Muscle of leg (tissue), 11 donors: Measurements from ENCODE around the gene TRMT61B. TPM values are rescaled to one million over a fixed set of nuclear protein-coding genes. Genes with fewer than 3 reads are reported as not detected.
A peak's percentile ranks its signal among the peaks of the same experiment; 100 is the strongest.

Experiments used
- DNase-seq: peaks from one replicate; pipeline ENCODE4 v3.0.0; 2013
- H3K27ac ChIP-seq: one replicate; pipeline ENCODE4 v1.5.1; 2013; ENCODE audit warnings: mild to moderate bottlenecking, low read length, control low read depth
- H3K27me3 ChIP-seq: one replicate; pipeline ENCODE4 v1.6.1; 2013; ENCODE audit warnings: low read length; ENCODE audit not compliant: control insufficient read depth, insufficient read depth
- H3K36me3 ChIP-seq: one replicate; pipeline ENCODE4 v1.6.1; 2013; ENCODE audit warnings: low read length; ENCODE audit not compliant: control insufficient read depth, insufficient read depth
- H3K4me1 ChIP-seq: one replicate; pipeline ENCODE4 v1.6.1; 2013; ENCODE audit warnings: low read length; ENCODE audit not compliant: control insufficient read depth, insufficient read depth
- H3K4me3 ChIP-seq: one replicate; pipeline ENCODE4 v1.5.1; 2013; ENCODE audit warnings: low read length, control low read depth
- H3K9me3 ChIP-seq: replicated peaks from 2 replicates; pipeline ENCODE4 v1.6.1; 2013; ENCODE audit warnings: low read depth, low read length; ENCODE audit not compliant: control insufficient read depth
- WGBS: methylation state at CpG from one replicate; pipeline ENCODE4 v1.1.5; 2013; ENCODE audit warnings: missing lambda C conversion rate; ENCODE audit not compliant: insufficient coverage; 5-methylcytosine and 5-hydroxymethylcytosine counted together
- polyA plus RNA-seq, 8 donors: library from polyadenylated mRNA; unstranded; fragments of 120-200 nt; gene quantifications; one replicate each; pipeline versions ENCODE4 v1.2.1 to v1.2.3, GENCODE V29; 2013; ENCODE audit warnings: inconsistent platforms in 1 of 8, low replicate concordance in 1 of 8; ENCODE audit not compliant: insufficient read length in 8 of 8, insufficient read depth in 1 of 8
- total RNA-seq: library from RNA; stranded (reverse); fragments of 120-200 nt; gene quantifications from one replicate; pipeline ENCODE4 v1.2.4, GENCODE V29; 2013

The TRMT61B gene
- total and polyA plus RNA-seq, 9 donors: 9.4 to 15.1 (median 11.2) TPM

GRCh38 chr2:28902584-28902983 is 32.5 kb upstream of the TRMT61B start:
- no CpG with 5 or more reads among the region's 3 CpGs for WGBS
- peaks cover 32% of the 10 kb centered on the region for H3K36me3 ChIP-seq

GRCh38 chr2:28901841-28902240 is 31.7 kb upstream of the TRMT61B start:
- H3K4me1 ChIP-seq: no peaks in the 10 kb centered on the region
- no peak overlapping the region for H3K27ac ChIP-seq
- no peak overlapping the region for H3K4me3 ChIP-seq
- H3K9me3 ChIP-seq: no peaks in the 10 kb centered on the region
- DNase-seq: no peak
- no peaks in the 10 kb centered on the region for H3K27me3 ChIP-seq
- peaks cover 24% of the 10 kb centered on the region for H3K36me3 ChIP-seq
- no CpG with 5 or more reads among the region's 1 CpG for WGBS

More at GRCh38 chr2:28902584-28902983, 32.5 kb upstream of the TRMT61B start:
- no peak for DNase-seq
- Histone ChIP-seq H3K9me3 (no peaks in the 10 kb centered on the region), H3K27ac (no peak overlapping the region), H3K27me3 (no peaks in the 10 kb centered on the region), H3K4me3 (no peak overlapping the region), H3K4me1 (no peaks in the 10 kb centered on the region)

GRCh38 chr2:28901202-28901601 is 31.1 kb upstream of the TRMT61B start:
- peaks cover 18% of the 10 kb centered on the region for H3K36me3 ChIP-seq
- H3K27ac ChIP-seq: no peak overlapping the region
- 71% methylated on average over 2 of the region's 2 CpGs for WGBS
- no peak overlapping the region for H3K4me3 ChIP-seq
- H3K9me3 ChIP-seq: no peaks in the 10 kb centered on the region
- no peaks in the 10 kb centered on the region for H3K4me1 ChIP-seq
- no peaks in the 10 kb centered on the region for H3K27me3 ChIP-seq
- no peak for DNase-seq

GRCh38 chr2:28898048-28898447 is 27.9 kb upstream of the TRMT61B start:
- Histone ChIP-seq H3K27me3 (no peaks in the 10 kb centered on the region), H3K9me3 (no peaks in the 10 kb centered on the region), H3K4me1 (peaks cover 4% of the 10 kb centered on the region), H3K27ac (no peak overlapping the region), H3K4me3 (no peak overlapping the region), H3K36me3 (peaks cover 6% of the 10 kb centered on the region)
- no CpG with 5 or more reads among the region's 1 CpG for WGBS
- DNase-seq: no peak

GRCh38 chr2:28896906-28897305 is 26.8 kb upstream of the TRMT61B start:
- peaks cover 4% of the 10 kb centered on the region for H3K4me1 ChIP-seq
- no peak overlapping the region for H3K4me3 ChIP-seq
- DNase-seq: no peak
- no peaks in the 10 kb centered on the region for H3K9me3 ChIP-seq
- H3K36me3 ChIP-seq: no peaks in the 10 kb centered on the region
- no peaks in the 10 kb centered on the region for H3K27me3 ChIP-seq
- H3K27ac ChIP-seq: no peak overlapping the region
- no CpG with 5 or more reads among the region's 2 CpGs for WGBS

GRCh38 chr2:28895189-28895893 is 25.2 kb upstream of the TRMT61B start:
- 0% methylated on average over 10 of the region's 19 CpGs for WGBS
- peak; percentile 46 for DNase-seq
- Histone ChIP-seq H3K36me3 (no peaks in the 10 kb centered on the region), H3K4me3 (peak overlapping the region; percentile 92), H3K27me3 (no peaks in the 10 kb centered on the region), H3K4me1 (peaks cover 4% of the 10 kb centered on the region), H3K9me3 (no peaks in the 10 kb centered on the region), H3K27ac (peak overlapping the region; percentile 47)

GRCh38 chr2:28894470-28895188 is 24.5 kb upstream of the TRMT61B start, which contains the start of gene WDR43:
TSS of gene WDR43 (plus strand) at chr2:28894667. CDS start at chr2:28894699, 32 bp downstream.
- Histone ChIP-seq H3K4me3 (peak within 1 kb of the TSS; percentile 92), H3K4me1 (peaks cover 4% of the 10 kb centered on the region), H3K36me3 (no peaks in the 10 kb centered on the region), H3K9me3 (no peaks in the 10 kb centered on the region), H3K27ac (peak within 1 kb of the TSS; percentile 73), H3K27me3 (peaks cover 2% of the 10 kb centered on the region)
- DNase-seq: peak; percentile 99
- WGBS: under 1% methylated on average over 77 of the region's 79 CpGs

- DNase-seq: no peak
- 96% methylated on average over 4 of the region's 21 CpGs for WGBS
- H3K4me3 ChIP-seq: no peak overlapping the region
These were observed 23.4 kb upstream of the TRMT61B start for GRCh38 chr2:28893488-28893887.

GRCh38 chr2:28880193-28880592 is 10.1 kb upstream of the TRMT61B start:
- no CpG with 5 or more reads among the region's 1 CpG for whole genome bisulfite sequencing
- Histone ChIP-seq H3K9me3 (no peaks in the 10 kb centered on the region), H3K4me1 (no peaks in the 10 kb centered on the region), H3K36me3 (no peaks in the 10 kb centered on the region), H3K27ac (no peak overlapping the region), H3K27me3 (peaks cover 5% of the 10 kb centered on the region), H3K4me3 (no peak overlapping the region)
- no peak for DNase-seq

More at GRCh38 chr2:28893488-28893887, 23.4 kb upstream of the TRMT61B start:
- H3K27me3 ChIP-seq: peaks cover 3% of the 10 kb centered on the region
- no peaks in the 10 kb centered on the region for H3K9me3 ChIP-seq
- peaks cover 4% of the 10 kb centered on the region for H3K4me1 ChIP-seq
- no peak overlapping the region for H3K27ac ChIP-seq
- H3K36me3 ChIP-seq: no peaks in the 10 kb centered on the region

GRCh38 chr2:28871620-28872019 is 1.5 kb upstream of the TRMT61B start:
- DNase-seq: no peak
- Histone ChIP-seq H3K4me3 (no peak overlapping the region), H3K27ac (no peak overlapping the region), H3K36me3 (peaks cover 5% of the 10 kb centered on the region), H3K4me1 (peaks cover 9% of the 10 kb centered on the region), H3K9me3 (no peaks in the 10 kb centered on the region), H3K27me3 (peaks cover 2% of the 10 kb centered on the region)
- WGBS: 53% methylated on average over 2 of the region's 3 CpGs
